Motor neuron (in vitro differentiated cells): ENCODE measurements around the gene MEAK7. TPM values are rescaled to one million over a fixed set of nuclear protein-coding genes. Genes with fewer than 3 reads are reported as not detected.

ENCODE experiments used
- ATAC-seq, 8 experiments: fragments of 200-7000 bp; cut with Tn5 transposase; replicated peaks in 6 of 8; 2 replicates each; pipeline ENCODE4 v1.8.0; 2021; ENCODE audit warnings: mild to moderate bottlenecking in 8 of 8, moderate library complexity in 8 of 8
- H3K27ac ChIP-seq, 2 donors: fragments of 250-450 bp; sonication (Bioruptor Pico); 2 replicates each; pipeline ENCODE4 v1.9.0; 2021; ENCODE audit warnings: antibody characterized with exemption in 2 of 2, mild to moderate bottlenecking in 2 of 2, moderate library complexity in 1 of 2
- H3K4me1 ChIP-seq, 2 donors: fragments of 250-450 bp; sonication (Bioruptor Pico); replicated peaks in 1 of 2; 2 replicates each; pipeline ENCODE4 v1.6.1; 2021; ENCODE audit warnings: antibody characterized with exemption in 2 of 2, mild to moderate bottlenecking in 2 of 2, moderate library complexity in 1 of 2
- H3K4me3 ChIP-seq, 5 donors: fragments of 250-450 bp; sonication (Bioruptor Pico); 2 replicates each; pipeline ENCODE4 v1.9.0; 2021; ENCODE audit warnings: antibody characterized with exemption in 5 of 5, mild to moderate bottlenecking in 5 of 5, moderate library complexity in 4 of 5
- WGBS, 10 experiments: fragments of 450-650 bp; shearing (Covaris generic); methylation state at CpG; one replicate each; pipeline ENCODE4 v1.0.0; 2022; 5-methylcytosine and 5-hydroxymethylcytosine counted together
- in situ Hi-C, 9 experiments: fragments of 400-800 bp; cut with MboI; loops; one replicate each; pipeline ENCODE4 v1.15.0; 2021; ENCODE audit warnings: low sequenced_read_pairs in 9 of 9, low pct_unique_long_range_greater_than_20kb in 2 of 9; ENCODE audit not compliant: unreplicated experiment in 9 of 9
- total RNA-seq, 8 experiments: library from RNA; unstranded; fragments of 300-600 nt; gene quantifications; 2 replicates each; pipeline versions ENCODE4 v1.2.3 to v1.2.4, GENCODE V29; 2022

MEAK7 gene
- total RNA-seq: 10 to 100 TPM in 6 of 8 experiments, 1 to 10 TPM in 2; 6.5 to 18.9 (median 16.1) TPM

- peak; percentile 91 to 97 (median 94) for ATAC-seq
- WGBS, 10 experiments: 0% methylated on average over 2 to 3 of the region's 45 CpGs; no CpG with 5 or more reads in 8 of the 10 experiments
- in situ Hi-C loops: loop anchor here in 8 of 9 experiments (25.0 kb wide), 4 partner anchors 108 to 458 kb away; partner anchors contain the start of gene COTL1 (in 6 of the 8)
- peak within 1 kb of the TSS; percentile 70 to 76 for H3K27ac ChIP-seq
- peaks cover 23 to 30% of the 10 kb centered on the region in 2 donors for H3K4me1 ChIP-seq
- peak within 1 kb of the TSS; percentile 75 to 95 (median 83) for H3K4me3 ChIP-seq
These were observed at the start of gene MEAK7 for GRCh38 chr16:84504420-84505248. Gene MEAK7, minus strand, starts transcription at chr16:84504659. Its CDS starts 6,573 bp downstream, at chr16:84498086.

GRCh38 chr16:84553873-84554399, 49.5 kb upstream of the MEAK7 start:
- in situ Hi-C loops: no loop called here
- Histone ChIP-seq H3K27ac (no peak overlapping the region), H3K4me3 (no peak overlapping the region), H3K4me1 (peaks cover 29 to 30% of the 10 kb centered on the region in 2 donors)
- WGBS, 10 experiments: 80 to 100% (median 83%) methylated on average over 1 to 8 of the region's 11 CpGs; no CpG with 5 or more reads in 5 of the 10 experiments
- ATAC-seq: no peak

- H3K4me3 ChIP-seq: no peak overlapping the region
- in situ Hi-C loops: no loop called here
- WGBS, 10 experiments: 29 to 100% (median 92%) methylated on average over 1 to 4 of the region's 4 CpGs; no CpG with 5 or more reads in 3 of the 10 experiments
- H3K27ac ChIP-seq: no peak overlapping the region
- no peak for ATAC-seq
- H3K4me1 ChIP-seq: peaks cover 47 to 48% of the 10 kb centered on the region in 2 donors
These were observed 47.7 kb upstream of the MEAK7 start for GRCh38 chr16:84552135-84552534.

DNA sequence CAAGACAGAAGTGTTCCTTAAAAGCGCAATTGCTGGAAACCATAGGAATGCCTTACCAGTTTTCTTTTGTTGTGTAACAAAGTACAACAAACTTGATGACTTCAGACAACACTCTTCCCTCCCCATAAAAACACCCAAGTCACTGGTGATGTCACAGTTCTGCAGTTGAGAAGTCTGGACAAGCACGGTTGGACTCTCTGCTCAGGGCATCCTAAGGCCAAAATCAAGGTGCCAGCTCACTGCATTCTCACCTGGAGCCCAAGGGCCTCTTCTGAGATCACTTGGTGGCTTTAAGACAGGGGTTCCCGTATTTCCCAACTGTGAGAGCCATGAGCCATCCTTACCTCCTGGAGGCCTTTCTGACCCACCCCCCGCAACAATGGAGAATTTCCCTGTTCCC, 45.6 kb upstream of the MEAK7 start:
- no peak overlapping the region for H3K4me3 ChIP-seq
- no peak overlapping the region for H3K27ac ChIP-seq
- in situ Hi-C loops: no loop called here
- H3K4me1 ChIP-seq: peaks cover 45 to 49% of the 10 kb centered on the region in 2 donors
- ATAC-seq: no peak
- 0 to 100% (median 48%) methylated on average over 1 to 4 of the region's 4 CpGs; no CpG with 5 or more reads in 3 of the 10 experiments for WGBS, 10 experiments

- peak in 5 of 8 experiments; percentile 60 to 72 (median 61) for ATAC-seq
- Histone ChIP-seq H3K27ac (peak overlapping the region in 1 of 2 donors; percentile 84), H3K4me3 (no peak overlapping the region), H3K4me1 (peaks cover 43 to 44% of the 10 kb centered on the region in 2 donors)
- in situ Hi-C loops: no loop called here
- 26 to 80% (median 52%) methylated on average over 1 to 12 of the region's 25 CpGs; no CpG with 5 or more reads in 4 of the 10 experiments for WGBS, 10 experiments
These were observed 44.7 kb upstream of the MEAK7 start for GRCh38 chr16:84548971-84549844.

DNA sequence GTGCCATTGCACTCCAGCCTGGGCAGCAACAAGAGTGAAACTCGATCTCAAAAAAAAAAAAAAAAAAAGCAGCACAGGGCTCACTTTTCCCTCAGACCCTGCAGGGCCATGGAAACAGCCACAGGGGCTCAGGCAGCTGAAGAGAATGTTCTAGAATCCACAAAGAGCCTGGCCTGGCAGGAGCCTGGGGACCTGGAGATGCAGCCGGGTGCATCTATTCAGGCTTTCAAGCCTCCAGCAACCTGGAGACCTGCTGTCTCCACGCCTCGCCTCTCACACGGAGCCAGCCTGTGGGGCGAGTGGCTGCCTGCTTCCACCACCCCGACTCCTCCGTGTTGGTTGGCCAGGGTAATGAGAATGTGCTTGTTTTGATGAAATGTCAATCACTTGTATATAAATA, 44.0 kb upstream of the MEAK7 start:
- Histone ChIP-seq H3K27ac (peak overlapping the region in 1 of 2 donors; percentile 84), H3K4me1 (peaks cover 48% of the 10 kb centered on the region in 2 donors), H3K4me3 (no peak overlapping the region)
- WGBS, 10 experiments: 20% methylated on average over 1 of the region's 8 CpGs; no CpG with 5 or more reads in 9 of the 10 experiments
- in situ Hi-C loops: no loop called here
- peak in 5 of 8 experiments; percentile 14 to 68 (median 20) for ATAC-seq

GRCh38 chr16:84547546-84548061, 43.1 kb upstream of the MEAK7 start:
- Histone ChIP-seq H3K4me1 (peaks cover 50 to 51% of the 10 kb centered on the region in 2 donors), H3K4me3 (no peak overlapping the region), H3K27ac (peak overlapping the region; percentile 57 to 84)
- 20 to 67% (median 29%) methylated on average over 2 to 8 of the region's 12 CpGs; no CpG with 5 or more reads in 6 of the 10 experiments for WGBS, 10 experiments
- in situ Hi-C loops: no loop called here
- ATAC-seq: peak in 4 of 8 experiments; percentile 12 to 32 (median 22)

DNA sequence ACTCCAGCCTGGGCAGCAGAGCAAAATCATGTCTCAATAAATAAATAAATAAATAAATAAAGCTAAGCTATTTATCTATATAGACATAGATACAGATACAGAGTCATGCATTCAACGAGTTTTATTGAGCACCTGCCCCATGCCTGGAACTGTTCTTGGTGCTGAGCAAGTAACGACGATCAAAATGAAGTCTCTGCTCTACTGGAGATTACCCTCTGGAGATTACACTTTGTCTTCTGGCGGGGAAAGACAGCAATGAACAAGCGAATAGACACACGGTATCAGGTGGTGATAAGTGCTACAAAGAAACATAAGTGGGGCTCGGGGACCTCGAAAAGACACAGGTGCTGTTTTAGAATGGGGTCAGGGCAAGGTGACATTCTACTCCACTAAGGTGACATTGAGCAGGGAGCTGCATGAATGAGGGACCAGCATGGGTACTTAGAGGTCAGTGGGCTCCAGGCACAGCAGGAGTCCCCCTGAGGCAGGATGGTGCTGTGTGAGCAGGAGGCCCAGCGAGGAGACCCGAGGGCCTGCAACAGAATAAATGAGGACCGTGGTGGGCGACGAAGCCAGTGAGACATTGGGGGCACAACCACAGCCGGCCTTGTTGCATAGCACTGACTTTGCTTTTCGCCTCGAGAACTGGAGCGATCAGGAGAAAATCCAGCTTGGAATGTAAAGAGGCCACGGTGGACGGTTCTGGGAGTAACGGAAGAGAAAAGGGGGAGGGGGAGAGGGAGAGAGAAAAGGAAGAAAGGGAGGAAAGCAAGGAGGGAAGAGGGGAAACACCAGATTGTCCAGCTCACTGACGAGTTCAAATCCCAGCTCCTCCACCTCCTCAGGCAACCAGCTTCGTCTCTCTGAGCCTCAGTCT, 42.4 kb upstream of the MEAK7 start:
- in situ Hi-C loops: no loop called here
- no peak for ATAC-seq

DNA sequence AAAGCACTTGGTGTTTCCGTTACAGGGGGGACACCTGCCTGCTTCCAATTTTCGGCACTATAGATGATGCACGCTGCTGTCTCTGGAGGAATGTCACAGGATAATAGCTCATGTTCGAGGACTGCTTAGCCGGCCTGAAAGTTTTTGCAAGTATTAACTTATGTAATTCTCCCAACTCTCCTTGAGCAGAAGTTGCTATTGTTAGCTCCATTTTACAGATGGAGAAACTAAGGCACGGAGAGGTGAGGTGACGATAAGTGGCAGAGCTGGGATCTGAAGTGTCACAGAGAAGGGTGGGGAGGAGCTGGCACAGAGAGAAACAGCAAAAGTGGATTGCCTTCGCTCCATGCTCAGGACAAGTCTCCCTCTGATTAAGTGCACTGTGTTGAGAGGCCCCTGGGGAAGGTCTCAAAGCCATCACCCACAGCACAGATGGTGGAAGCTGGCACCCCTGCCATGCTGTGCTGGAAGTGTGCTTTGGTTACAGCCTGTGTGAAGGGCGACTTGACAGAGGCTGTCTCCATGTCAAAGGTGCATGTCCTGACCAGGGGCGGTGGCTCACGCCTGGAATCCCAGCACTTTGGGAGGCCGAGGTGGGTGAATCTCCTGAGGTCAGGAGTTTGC, 40.8 kb upstream of the MEAK7 start:
- in situ Hi-C loops: no loop called here
- no peak for ATAC-seq
- H3K4me1 ChIP-seq: peaks cover 50 to 60% of the 10 kb centered on the region in 2 donors
- no peak overlapping the region for H3K4me3 ChIP-seq
- H3K27ac ChIP-seq: no peak overlapping the region
- WGBS, 10 experiments: 45 to 98% (median 74%) methylated on average over 2 to 8 of the region's 12 CpGs; no CpG with 5 or more reads in 2 of the 10 experiments

More for the DNA sequence above, 42.4 kb upstream of the MEAK7 start:
- Histone ChIP-seq H3K4me1 (peaks cover 50 to 54% of the 10 kb centered on the region in 2 donors), H3K27ac (peak overlapping the region; percentile 57 to 84), H3K4me3 (no peak overlapping the region)
- WGBS, 10 experiments: 48 to 80% (median 61%) methylated on average over 2 to 15 of the region's 22 CpGs

GRCh38 chr16:84544031-84544773, 39.7 kb upstream of the MEAK7 start:
- Histone ChIP-seq H3K27ac (peak overlapping the region in 1 of 2 donors; percentile 36), H3K4me1 (peaks cover 48 to 57% of the 10 kb centered on the region in 2 donors), H3K4me3 (no peak overlapping the region)
- ATAC-seq: peak in 5 of 8 experiments; percentile 2 to 69 (median 48)
- WGBS, 10 experiments: 30 to 100% (median 78%) methylated on average over 1 to 20 of the region's 25 CpGs; no CpG with 5 or more reads in 1 of the 10 experiments
- in situ Hi-C loops: no loop called here

DNA sequence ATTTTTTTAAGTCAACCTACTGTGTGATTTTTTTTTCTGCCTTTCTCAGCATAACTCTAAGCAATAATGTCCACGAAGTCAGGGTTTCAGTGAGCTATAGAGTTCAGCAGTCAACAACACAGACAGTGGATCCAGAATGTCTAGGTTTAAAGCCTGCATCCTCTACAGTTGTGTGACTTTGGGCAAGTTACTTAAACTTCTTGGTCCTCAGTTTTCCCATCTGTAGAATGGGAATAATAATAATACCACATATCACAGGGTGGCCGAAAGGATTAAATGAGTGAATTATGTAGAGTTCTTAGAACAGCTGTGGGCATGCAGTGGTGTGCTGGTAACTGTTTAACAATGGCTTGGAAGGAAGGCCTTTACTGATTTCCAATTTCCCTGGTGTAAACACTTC, 38.8 kb upstream of the MEAK7 start:
- no peak overlapping the region for H3K27ac ChIP-seq
- 43 to 100% (median 83%) methylated on average over 1 to 2 of the region's 2 CpGs; no CpG with 5 or more reads in 1 of the 10 experiments for WGBS, 10 experiments
- in situ Hi-C loops: no loop called here
- ATAC-seq: no peak
- H3K4me1 ChIP-seq: peaks cover 46 to 56% of the 10 kb centered on the region in 2 donors
- H3K4me3 ChIP-seq: no peak overlapping the region
